Liver (tissue), 9 donors: ENCODE results near the gene ZNF831. TPM values are rescaled to one million over a fixed set of nuclear protein-coding genes. Genes with fewer than 3 reads are reported as not detected.

ENCODE experiments used
- DNase-seq: peaks from one replicate; pipeline ENCODE4 v3.0.0-alpha.2; 2017; ENCODE audit warnings: low spot score
- H3K27ac ChIP-seq, 2 donors: one replicate each; pipeline ENCODE4 v1.7.0; 2013; ENCODE audit warnings: inconsistent platforms in 2 of 2, low read length in 2 of 2, control low read depth in 1 of 2, low read depth in 1 of 2, mild to moderate bottlenecking in 1 of 2
- H3K27me3 ChIP-seq, 4 donors: one replicate each; pipeline versions ENCODE4 v1.6.1 to v1.7.0; 2013; ENCODE audit warnings: low read length in 3 of 4, inconsistent platforms in 1 of 4, mild to moderate bottlenecking in 1 of 4, moderate library complexity in 1 of 4; ENCODE audit not compliant: control insufficient read depth in 4 of 4, insufficient read depth in 4 of 4
- H3K36me3 ChIP-seq, 4 donors: one replicate each; pipeline versions ENCODE4 v1.6.1 to v1.7.0; 2013; ENCODE audit warnings: low read length in 3 of 4, mild to moderate bottlenecking in 3 of 4, low read depth in 1 of 4, moderate library complexity in 1 of 4; ENCODE audit not compliant: control insufficient read depth in 4 of 4, insufficient read depth in 3 of 4
- H3K4me1 ChIP-seq, 4 donors: one replicate each; pipeline versions ENCODE4 v1.6.1 to v1.7.0; 2013; ENCODE audit warnings: low read length in 3 of 4, mild to moderate bottlenecking in 3 of 4, moderate library complexity in 1 of 4; ENCODE audit not compliant: control insufficient read depth in 4 of 4, insufficient read depth in 4 of 4
- H3K4me3 ChIP-seq, 3 donors: one replicate each; pipeline versions ENCODE4 v1.6.1 to v1.7.0; 2013; ENCODE audit warnings: low read length in 3 of 3, control low read depth in 1 of 3, low read depth in 1 of 3, mild to moderate bottlenecking in 1 of 3
- H3K9ac ChIP-seq, 2 donors: one replicate each; pipeline ENCODE4 v1.7.0; 2013; ENCODE audit warnings: low read length in 2 of 2, mild to moderate bottlenecking in 2 of 2, moderate library complexity in 2 of 2, control low read depth in 1 of 2, low read depth in 1 of 2
- H3K9me3 ChIP-seq, 4 donors: one replicate each; pipeline versions ENCODE4 v1.6.1 to v1.7.0; 2013; ENCODE audit warnings: low read length in 3 of 4; ENCODE audit not compliant: control insufficient read depth in 4 of 4
- ATF3 ChIP-seq: IDR thresholded peaks from 2 replicates; pipeline ENCODE4 v1.6.1; 2016; ENCODE audit warnings: antibody characterized with exemption
- CTCF ChIP-seq: fragments of 150-350 bp; IDR thresholded peaks from 2 replicates; pipeline ENCODE4 v1.5.1; 2017; ENCODE audit warnings: improper control_type of control experiment, low read depth, low read length; ENCODE audit not compliant: missing input control
- EGR1 ChIP-seq, 2 donors: IDR thresholded peaks; 2 replicates each; pipeline ENCODE4 v1.6.1; 2016 to 2018; ENCODE audit warnings: antibody characterized with exemption in 2 of 2, low read depth in 2 of 2
- FOXA1 ChIP-seq: IDR thresholded peaks from 2 replicates; pipeline ENCODE4 v1.6.1; 2016; ENCODE audit warnings: antibody characterized with exemption
- GABPA ChIP-seq, 2 donors: IDR thresholded peaks in 1 of 2; conservative IDR thresholded peaks in 1 of 2; 2 replicates each; pipeline ENCODE4 v1.6.1; 2016; ENCODE audit warnings: antibody characterized with exemption in 2 of 2, mild to moderate bottlenecking in 1 of 2, moderate library complexity in 1 of 2
- HNF4A ChIP-seq, 2 donors: conservative IDR thresholded peaks; 2 replicates each; pipeline ENCODE4 v1.6.1; 2016; ENCODE audit warnings: antibody characterized with exemption in 2 of 2, mild to moderate bottlenecking in 2 of 2
- HNF4G ChIP-seq: IDR thresholded peaks from 2 replicates; pipeline ENCODE4 v1.6.1; 2016; ENCODE audit warnings: antibody characterized with exemption
- JUND ChIP-seq, 2 donors: IDR thresholded peaks; 2 replicates each; pipeline ENCODE4 v1.6.1; 2016; ENCODE audit warnings: antibody characterized with exemption in 2 of 2
- NR2F2 ChIP-seq: IDR thresholded peaks from 2 replicates; pipeline ENCODE4 v1.6.1; 2016; ENCODE audit warnings: antibody characterized with exemption
- RAD21 ChIP-seq, 2 donors: IDR thresholded peaks; 2 replicates each; pipeline ENCODE4 v1.6.1; 2016; ENCODE audit warnings: antibody characterized with exemption in 2 of 2, mild to moderate bottlenecking in 2 of 2
- REST ChIP-seq: IDR thresholded peaks from 2 replicates; pipeline ENCODE4 v1.6.1; 2016; ENCODE audit warnings: antibody characterized with exemption, mild to moderate bottlenecking
- SP1 ChIP-seq: IDR thresholded peaks from 2 replicates; pipeline ENCODE4 v1.6.1; 2018; ENCODE audit warnings: antibody characterized with exemption, mild to moderate bottlenecking
- TAF1 ChIP-seq: conservative IDR thresholded peaks from 2 replicates; pipeline ENCODE4 v1.6.1; 2016; ENCODE audit warnings: antibody characterized with exemption, mild to moderate bottlenecking
- YY1 ChIP-seq: IDR thresholded peaks from 2 replicates; pipeline ENCODE4 v1.6.1; 2016; ENCODE audit warnings: antibody characterized with exemption, mild to moderate bottlenecking
- ZBTB33 ChIP-seq: IDR thresholded peaks from 2 replicates; pipeline ENCODE4 v1.6.1; 2016; ENCODE audit warnings: antibody characterized with exemption
- WGBS: extraction: QIAGEN DNeasy Blood & Tissue Kit; methylation state at CpG from one replicate; pipeline ENCODE4 v1.1.7; 2013; 5-methylcytosine and 5-hydroxymethylcytosine counted together
- polyA plus RNA-seq, 2 donors: library from polyadenylated mRNA; stranded (reverse) in 1 of 2; unstranded in 1 of 2; fragments of 200-250 nt in 1 of 2; fragments of >200 nt in 1 of 2; fragmentation: Nextera tagmentation in 1 of 2; extraction: Ambion mirVana in 1 of 2; gene quantifications; one replicate each; pipeline versions ENCODE4 v1.2.1 to v1.2.3, GENCODE V29; 2013 to 2015
- total RNA-seq, 2 donors: library from RNA; depleted of rRNA; stranded (reverse); fragments of >200 nt; gene quantifications; one replicate each; pipeline ENCODE4 v1.2.3, GENCODE V29; 2014
- donor health status: healthy.
- donor health status: healthy.
- donor health status: healthy.
- donor health status: healthy.
- donor health status: healthy.

The ZNF831 gene
- total and polyA plus RNA-seq, 4 donors = 0.06 to 0.75 (median 0.13) TPM

GRCh38 chr20:59258221-59258621 is 94.6 kb downstream of the ZNF831 start:
- H3K9ac ChIP-seq = no peak overlapping the region
- DNase-seq = no peak
- no peak for TF ChIP-seq EGR1 (IDR thresholded peaks at IDR 0.05; ENCODE audit: low read depth in 2 of 2)
- TF ChIP-seq HNF4A (conservative IDR thresholded peaks at IDR 0.05) = no peak
- TF ChIP-seq HNF4G = no peak
- TF ChIP-seq FOXA1 = no peak
- TF ChIP-seq SP1 = no peak
- no peak for TF ChIP-seq TAF1
- no peak for TF ChIP-seq CTCF
- no peaks in the 10 kb centered on the region for H3K4me1 ChIP-seq
- no peak overlapping the region for H3K27ac ChIP-seq
- H3K4me3 ChIP-seq = no peak overlapping the region
- 61% methylated on average over 2 of the region's 2 CpGs for WGBS
- no peaks in the 10 kb centered on the region for H3K36me3 ChIP-seq
- no peaks in the 10 kb centered on the region for H3K9me3 ChIP-seq
- peaks cover 0 to 9% (median 3%) of the 10 kb centered on the region in 4 donors for H3K27me3 ChIP-seq

GRCh38 chr20:59259946-59260345 is 96.3 kb downstream of the ZNF831 start:
- H3K36me3 ChIP-seq = no peaks in the 10 kb centered on the region
- H3K9ac ChIP-seq = no peak overlapping the region
- H3K9me3 ChIP-seq = no peaks in the 10 kb centered on the region
- H3K4me1 ChIP-seq = no peaks in the 10 kb centered on the region
- no peak overlapping the region for H3K27ac ChIP-seq
- H3K4me3 ChIP-seq = no peak overlapping the region
- no peak for DNase-seq
- TF ChIP-seq ZBTB33 (no peak), YY1 (no peak), HNF4G (no peak), ATF3 (no peak)
- H3K27me3 ChIP-seq = peaks cover 0 to 12% (median 3%) of the 10 kb centered on the region in 4 donors
- WGBS = 87% methylated on average over 2 of the region's 2 CpGs

GRCh38 chr20:59265298-59265697 is 101.7 kb downstream of the ZNF831 start:
- no peaks in the 10 kb centered on the region for H3K9me3 ChIP-seq
- H3K4me3 ChIP-seq = no peak overlapping the region
- no peaks in the 10 kb centered on the region for H3K4me1 ChIP-seq
- no peak overlapping the region for H3K27ac ChIP-seq
- no peak for DNase-seq
- H3K9ac ChIP-seq = no peak overlapping the region
- peaks cover 0 to 12% (median 8%) of the 10 kb centered on the region in 4 donors for H3K27me3 ChIP-seq
- H3K36me3 ChIP-seq = no peaks in the 10 kb centered on the region
- no peak for TF ChIP-seq FOXA1
- TF ChIP-seq NR2F2 = no peak
- no peak for TF ChIP-seq ATF3
- no peak for TF ChIP-seq ZBTB33
- no peak for TF ChIP-seq GABPA (IDR thresholded peaks at IDR 0.05 in 1 of 2, conservative IDR thresholded peaks at IDR 0.05 in 1 of 2)
- TF ChIP-seq RAD21 (IDR thresholded peaks at IDR 0.05) = no peak
- TF ChIP-seq REST = no peak
- TF ChIP-seq HNF4A (conservative IDR thresholded peaks at IDR 0.05) = no peak
- TF ChIP-seq CTCF = no peak
- TF ChIP-seq JUND (IDR thresholded peaks at IDR 0.05) = no peak
- no peak for TF ChIP-seq HNF4G
- no peak for TF ChIP-seq EGR1 (IDR thresholded peaks at IDR 0.05; ENCODE audit: low read depth in 2 of 2)
